Measurements from ENCODE around the gene ANKRD33B.
A peak's percentile ranks its signal among the peaks of the same experiment; 100 is the strongest.

The ANKRD33B gene

GRCh38 chr5:10684303-10685086, 120.6 kb downstream of the ANKRD33B start:
- no peaks in the 10 kb centered on the region for H3K9me3 Mint-ChIP-seq
- peaks cover 38% of the 10 kb centered on the region for H3K36me3 Mint-ChIP-seq (ENCODE audit: low read depth)
- H3K27me3 Mint-ChIP-seq, result no peaks in the 10 kb centered on the region
- peaks cover 5% of the 10 kb centered on the region for H3K4me1 Mint-ChIP-seq (ENCODE audit: low read depth)
- H3K27ac Mint-ChIP-seq, result peak overlapping the region; percentile 26
- no peak overlapping the region for H3K4me3 Mint-ChIP-seq

- Mint-ChIP-seq H3K4me1 (ENCODE audit: low read depth) (peaks cover 5% of the 10 kb centered on the region), H3K36me3 (ENCODE audit: low read depth) (peaks cover 32% of the 10 kb centered on the region), H3K27ac (peak overlapping the region; percentile 26), H3K27me3 (no peaks in the 10 kb centered on the region), H3K4me3 (no peak overlapping the region), H3K9me3 (no peaks in the 10 kb centered on the region)
Observed at GRCh38 chr5:10685115-10685521, 121.2 kb downstream of the ANKRD33B start.

- no peaks in the 10 kb centered on the region for H3K9me3 Mint-ChIP-seq
- no peaks in the 10 kb centered on the region for H3K27me3 Mint-ChIP-seq
- no peak overlapping the region for H3K4me3 Mint-ChIP-seq
- H3K27ac Mint-ChIP-seq, result no peak overlapping the region
- H3K4me1 Mint-ChIP-seq (ENCODE audit: low read depth), result peaks cover 5% of the 10 kb centered on the region
- peaks cover 27% of the 10 kb centered on the region for H3K36me3 Mint-ChIP-seq (ENCODE audit: low read depth)
Observed at GRCh38 chr5:10686890-10687289, 123.0 kb downstream of the ANKRD33B start.

- peaks cover 5% of the 10 kb centered on the region for H3K4me1 Mint-ChIP-seq (ENCODE audit: low read depth)
- no peaks in the 10 kb centered on the region for H3K9me3 Mint-ChIP-seq
- H3K36me3 Mint-ChIP-seq (ENCODE audit: low read depth), result peaks cover 21% of the 10 kb centered on the region
- H3K27me3 Mint-ChIP-seq, result no peaks in the 10 kb centered on the region
- H3K27ac Mint-ChIP-seq, result no peak overlapping the region
- no peak overlapping the region for H3K4me3 Mint-ChIP-seq
Observed at GRCh38 chr5:10688651-10689171, 124.8 kb downstream of the ANKRD33B start.

- Mint-ChIP-seq H3K4me3 (no peak overlapping the region), H3K4me1 (ENCODE audit: low read depth) (peaks cover 5% of the 10 kb centered on the region), H3K36me3 (ENCODE audit: low read depth) (peaks cover 21% of the 10 kb centered on the region), H3K27ac (no peak overlapping the region), H3K27me3 (no peaks in the 10 kb centered on the region), H3K9me3 (no peaks in the 10 kb centered on the region)
Observed at GRCh38 chr5:10689391-10690081, 125.7 kb downstream of the ANKRD33B start.

- no peak overlapping the region for H3K4me3 Mint-ChIP-seq
- peaks cover 10% of the 10 kb centered on the region for H3K4me1 Mint-ChIP-seq (ENCODE audit: low read depth)
- no peak overlapping the region for H3K27ac Mint-ChIP-seq
- no peaks in the 10 kb centered on the region for H3K9me3 Mint-ChIP-seq
- no peaks in the 10 kb centered on the region for H3K27me3 Mint-ChIP-seq
- peaks cover 18% of the 10 kb centered on the region for H3K36me3 Mint-ChIP-seq (ENCODE audit: low read depth)
Observed at GRCh38 chr5:10690460-10691440, 126.9 kb downstream of the ANKRD33B start.

- Mint-ChIP-seq H3K36me3 (ENCODE audit: low read depth) (peaks cover 13% of the 10 kb centered on the region), H3K27ac (no peak overlapping the region), H3K4me3 (no peak overlapping the region), H3K9me3 (no peaks in the 10 kb centered on the region), H3K27me3 (no peaks in the 10 kb centered on the region), H3K4me1 (ENCODE audit: low read depth) (peaks cover 23% of the 10 kb centered on the region)
Observed at GRCh38 chr5:10691826-10692785, 128.2 kb downstream of the ANKRD33B start.

GRCh38 chr5:10695055-10695649, 131.3 kb downstream of the ANKRD33B start:
- H3K27me3 Mint-ChIP-seq, result no peaks in the 10 kb centered on the region
- H3K4me3 Mint-ChIP-seq, result no peak overlapping the region
- H3K36me3 Mint-ChIP-seq (ENCODE audit: low read depth), result peaks cover 10% of the 10 kb centered on the region
- H3K27ac Mint-ChIP-seq, result no peak overlapping the region
- H3K4me1 Mint-ChIP-seq (ENCODE audit: low read depth), result peaks cover 39% of the 10 kb centered on the region
- H3K9me3 Mint-ChIP-seq, result no peaks in the 10 kb centered on the region

- peaks cover 8% of the 10 kb centered on the region for H3K36me3 Mint-ChIP-seq (ENCODE audit: low read depth)
- no peaks in the 10 kb centered on the region for H3K27me3 Mint-ChIP-seq
- H3K27ac Mint-ChIP-seq, result no peak overlapping the region
- no peak overlapping the region for H3K4me3 Mint-ChIP-seq
- H3K4me1 Mint-ChIP-seq (ENCODE audit: low read depth), result peaks cover 41% of the 10 kb centered on the region
- H3K9me3 Mint-ChIP-seq, result no peaks in the 10 kb centered on the region
Observed at GRCh38 chr5:10695759-10696543, 132.1 kb downstream of the ANKRD33B start.

GRCh38 chr5:10699281-10699874, 135.5 kb downstream of the ANKRD33B start:
- H3K4me1 Mint-ChIP-seq (ENCODE audit: low read depth), result peaks cover 63% of the 10 kb centered on the region
- H3K4me3 Mint-ChIP-seq, result no peak overlapping the region
- H3K9me3 Mint-ChIP-seq, result no peaks in the 10 kb centered on the region
- H3K27me3 Mint-ChIP-seq, result no peaks in the 10 kb centered on the region
- peaks cover 15% of the 10 kb centered on the region for H3K36me3 Mint-ChIP-seq (ENCODE audit: low read depth)
- peak overlapping the region; percentile 81 for H3K27ac Mint-ChIP-seq

- Mint-ChIP-seq H3K9me3 (no peaks in the 10 kb centered on the region), H3K4me1 (ENCODE audit: low read depth) (peaks cover 67% of the 10 kb centered on the region), H3K27me3 (no peaks in the 10 kb centered on the region), H3K36me3 (ENCODE audit: low read depth) (peaks cover 15% of the 10 kb centered on the region), H3K27ac (peak overlapping the region; percentile 81), H3K4me3 (peak overlapping the region; percentile 6)
Observed at GRCh38 chr5:10699987-10700386, 136.1 kb downstream of the ANKRD33B start.

- Mint-ChIP-seq H3K36me3 (ENCODE audit: low read depth) (peaks cover 11% of the 10 kb centered on the region), H3K27ac (peak overlapping the region; percentile 81), H3K4me1 (ENCODE audit: low read depth) (peaks cover 67% of the 10 kb centered on the region), H3K4me3 (peak overlapping the region; percentile 6), H3K27me3 (no peaks in the 10 kb centered on the region), H3K9me3 (no peaks in the 10 kb centered on the region)
Observed at GRCh38 chr5:10700516-10700915, 136.6 kb downstream of the ANKRD33B start.
